ENCODE measurements around the gene SLC7A1.

SLC7A1 gene

GRCh38 chr13:29550430-29550988, 45.0 kb downstream of the SLC7A1 start:
- no peak for DNase-seq

GRCh38 chr13:29548722-29549121, 46.8 kb downstream of the SLC7A1 start:
- no peak for DNase-seq

GRCh38 chr13:29547153-29547552, 48.3 kb downstream of the SLC7A1 start:
- no peak for DNase-seq

- no peak for DNase-seq
These were observed 48.8 kb downstream of the SLC7A1 start for GRCh38 chr13:29546662-29547061.

GRCh38 chr13:29545988-29546387, 49.5 kb downstream of the SLC7A1 start:
- DNase-seq = no peak

- peak; percentile 78 to 79 for DNase-seq
These were observed 52.0 kb downstream of the SLC7A1 start for GRCh38 chr13:29543230-29544215.

- no peak for DNase-seq
These were observed 53.1 kb downstream of the SLC7A1 start for GRCh38 chr13:29542381-29542780.

- no peak for DNase-seq
These were observed 54.1 kb downstream of the SLC7A1 start for GRCh38 chr13:29541400-29541799.

- no peak for DNase-seq
These were observed 54.7 kb downstream of the SLC7A1 start for GRCh38 chr13:29540799-29541198.

GRCh38 chr13:29540334-29540733, 55.2 kb downstream of the SLC7A1 start:
- no peak for DNase-seq

GRCh38 chr13:29539856-29540255, 55.6 kb downstream of the SLC7A1 start:
- DNase-seq = no peak

- DNase-seq = no peak
These were observed 56.8 kb downstream of the SLC7A1 start for GRCh38 chr13:29538652-29539040.

- DNase-seq = no peak
These were observed 57.5 kb downstream of the SLC7A1 start for GRCh38 chr13:29537736-29538651.

- DNase-seq = no peak
These were observed 58.6 kb downstream of the SLC7A1 start for GRCh38 chr13:29536853-29537252.

- no peak for DNase-seq
These were observed 59.5 kb downstream of the SLC7A1 start for GRCh38 chr13:29535663-29536655.

GRCh38 chr13:29534083-29534482, 61.4 kb downstream of the SLC7A1 start:
- DNase-seq = no peak

GRCh38 chr13:29532821-29533220, 62.7 kb downstream of the SLC7A1 start:
- DNase-seq = no peak

- DNase-seq = no peak
These were observed 63.4 kb downstream of the SLC7A1 start for GRCh38 chr13:29532116-29532515.

- DNase-seq = no peak
These were observed 64.6 kb downstream of the SLC7A1 start for GRCh38 chr13:29530901-29531300.

GRCh38 chr13:29529754-29530153, 65.7 kb downstream of the SLC7A1 start:
- no peak for DNase-seq

- no peak for DNase-seq
These were observed 67.6 kb downstream of the SLC7A1 start for GRCh38 chr13:29527916-29528315.

GRCh38 chr13:29527511-29527910, 68.0 kb downstream of the SLC7A1 start:
- DNase-seq = no peak

All from activated T-cell treated with anti-CD3 and anti-CD28 coated beads, Interleukin-2, amount 50 U/mL, for 48 hours (primary cell).